Activated CD4-positive, alpha-beta T cell treated with anti-CD3 and anti-CD28 coated beads for 36 hours (primary cell): Measurements from ENCODE around the gene SLC16A12. TPM values are rescaled to one million over a fixed set of nuclear protein-coding genes. Genes with fewer than 3 reads are reported as not detected.

ENCODE experiments used
- ATAC-seq: fragments of 200-7000 bp; cut with Tn5 transposase; one replicate; pipeline ENCODE4 v1.10.0; 2021; ENCODE audit warnings: mild to moderate bottlenecking, moderate library complexity
- CTCF ChIA-PET: fragments of 350-600 bp; sonication (Branson Sonifier 250); formaldehyde crosslinking; loops from one replicate; lab custom pipeline; 2021; ENCODE audit warnings: antibody characterized with exemption; lab: Charles Lee
- POLR2A ChIA-PET: fragments of 350-600 bp; sonication (Branson Sonifier 250); formaldehyde crosslinking; loops from one replicate; lab custom pipeline; 2021; ENCODE audit warnings: antibody characterized with exemption, inconsistent platforms; lab: Charles Lee
- DNase-seq: peaks from one replicate; pipeline ENCODE4 v3.0.0-alpha.2; 2020
- H3K27ac Mint-ChIP-seq: one replicate; pipeline ENCODE4 v1.8.0; 2021; ENCODE audit warnings: mixed read lengths
- H3K27me3 Mint-ChIP-seq: one replicate; pipeline ENCODE4 v1.8.0; 2021; ENCODE audit warnings: mixed read lengths
- H3K36me3 Mint-ChIP-seq: one replicate; pipeline ENCODE4 v1.8.0; 2021; ENCODE audit warnings: low read depth, mixed read lengths
- H3K4me1 Mint-ChIP-seq: one replicate; pipeline ENCODE4 v1.8.0; 2021; ENCODE audit warnings: mixed read lengths
- H3K4me3 Mint-ChIP-seq: one replicate; pipeline ENCODE4 v1.8.0; 2021; ENCODE audit warnings: mild to moderate bottlenecking, moderate library complexity, mixed read lengths
- H3K9me3 Mint-ChIP-seq: one replicate; pipeline ENCODE4 v1.8.0; 2021; ENCODE audit warnings: low read depth, mixed read lengths
- intact Hi-C, 2 experiments: fragments of 100-400 bp; cut with DNase I in 1 of 2; cut with micrococcal nuclease in 1 of 2; formaldehyde crosslinking; loops; one replicate each; pipeline versions ENCODE4 v1.14.2 to v1.15.1; 2022 to 2024; cut with DNase I, micrococcal nuclease
- total RNA-seq, 2 experiments: library from RNA; stranded (reverse); gene quantifications; one replicate each; pipeline ENCODE4 v1.2.3, GENCODE V29; 2021

Gene SLC16A12
- total RNA-seq, 2 experiments from 2014 or later: not detected

- ChIA-PET CTCF (interaction anchor here (1.8 kb wide), 1 partner anchor 55 kb away, joined by 3 read pairs; no protein-coding TSS in a partner anchor), POLR2A (no interaction called here)
- Mint-ChIP-seq H3K4me3 (no peak overlapping the region), H3K4me1 (no peaks in the 10 kb centered on the region), H3K9me3 (no peaks in the 10 kb centered on the region), H3K27me3 (peaks cover 10% of the 10 kb centered on the region), H3K36me3 (no peaks in the 10 kb centered on the region), H3K27ac (no peak overlapping the region)
- DNase-seq (no peak), ATAC-seq (no peak)
- intact Hi-C loops: no loop called here
Measured at GRCh38 chr10:89478739-89479654, 56.4 kb downstream of the SLC16A12 start.

- Mint-ChIP-seq H3K27ac (no peak overlapping the region), H3K36me3 (no peaks in the 10 kb centered on the region), H3K9me3 (no peaks in the 10 kb centered on the region), H3K4me3 (no peak overlapping the region), H3K4me1 (no peaks in the 10 kb centered on the region), H3K27me3 (peaks cover 11% of the 10 kb centered on the region)
- intact Hi-C loops: no loop called here
- ATAC-seq (no peak), DNase-seq (no peak)
- POLR2A ChIA-PET: no interaction called here
- CTCF ChIA-PET: interaction anchor here (1.8 kb wide), 1 partner anchor 54 kb away, joined by 3 read pairs; no protein-coding TSS in a partner anchor
Measured at GRCh38 chr10:89478085-89478738, 57.2 kb downstream of the SLC16A12 start.

- no peaks in the 10 kb centered on the region for H3K9me3 Mint-ChIP-seq
- no peaks in the 10 kb centered on the region for H3K4me1 Mint-ChIP-seq
- H3K27me3 Mint-ChIP-seq: peaks cover 7% of the 10 kb centered on the region
- H3K27ac Mint-ChIP-seq: no peak overlapping the region
- H3K4me3 Mint-ChIP-seq: no peak overlapping the region
- DNase-seq (no peak), ATAC-seq (no peak)
- no peaks in the 10 kb centered on the region for H3K36me3 Mint-ChIP-seq
- POLR2A ChIA-PET: no interaction called here
- CTCF ChIA-PET: no interaction called here
- intact Hi-C loops: no loop called here
Measured at GRCh38 chr10:89476150-89476549, 59.2 kb downstream of the SLC16A12 start.

- POLR2A ChIA-PET: no interaction called here
- CTCF ChIA-PET: no interaction called here
- H3K4me3 Mint-ChIP-seq: no peak overlapping the region
- DNase-seq (no peak), ATAC-seq (no peak)
- intact Hi-C loops: no loop called here
- H3K27ac Mint-ChIP-seq: no peak overlapping the region
- no peaks in the 10 kb centered on the region for H3K36me3 Mint-ChIP-seq
- no peaks in the 10 kb centered on the region for H3K4me1 Mint-ChIP-seq
- peaks cover 6% of the 10 kb centered on the region for H3K27me3 Mint-ChIP-seq
- no peaks in the 10 kb centered on the region for H3K9me3 Mint-ChIP-seq
Measured at GRCh38 chr10:89475591-89475998, 59.8 kb downstream of the SLC16A12 start.

GRCh38 chr10:89475125-89475524 lies 60.3 kb downstream of the SLC16A12 start:
- H3K9me3 Mint-ChIP-seq: no peaks in the 10 kb centered on the region
- no peak overlapping the region for H3K27ac Mint-ChIP-seq
- intact Hi-C loops: no loop called here
- no peak for DNase-seq
- CTCF ChIA-PET: no interaction called here
- peaks cover 5% of the 10 kb centered on the region for H3K27me3 Mint-ChIP-seq
- no peaks in the 10 kb centered on the region for H3K4me1 Mint-ChIP-seq
- no peak for ATAC-seq
- POLR2A ChIA-PET: no interaction called here
- H3K4me3 Mint-ChIP-seq: no peak overlapping the region
- H3K36me3 Mint-ChIP-seq: no peaks in the 10 kb centered on the region

GRCh38 chr10:89474452-89474851 lies 60.9 kb downstream of the SLC16A12 start:
- no peak for ATAC-seq
- H3K4me1 Mint-ChIP-seq: no peaks in the 10 kb centered on the region
- peaks cover 5% of the 10 kb centered on the region for H3K27me3 Mint-ChIP-seq
- DNase-seq: no peak
- no peak overlapping the region for H3K27ac Mint-ChIP-seq
- H3K4me3 Mint-ChIP-seq: no peak overlapping the region
- H3K9me3 Mint-ChIP-seq: no peaks in the 10 kb centered on the region
- no peaks in the 10 kb centered on the region for H3K36me3 Mint-ChIP-seq
- CTCF ChIA-PET: no interaction called here
- intact Hi-C loops: no loop called here
- POLR2A ChIA-PET: no interaction called here

- Mint-ChIP-seq H3K27ac (no peak overlapping the region), H3K27me3 (peaks cover 4% of the 10 kb centered on the region), H3K4me1 (no peaks in the 10 kb centered on the region), H3K9me3 (no peaks in the 10 kb centered on the region), H3K36me3 (no peaks in the 10 kb centered on the region), H3K4me3 (no peak overlapping the region)
- CTCF ChIA-PET: no interaction called here
- intact Hi-C loops: no loop called here
- DNase-seq: no peak
- no peak for ATAC-seq
- POLR2A ChIA-PET: no interaction called here
Measured at GRCh38 chr10:89471110-89471809, 64.1 kb downstream of the SLC16A12 start.

GRCh38 chr10:89470628-89471027 lies 64.8 kb downstream of the SLC16A12 start:
- no peak overlapping the region for H3K4me3 Mint-ChIP-seq
- intact Hi-C loops: no loop called here
- ATAC-seq: no peak
- no peaks in the 10 kb centered on the region for H3K36me3 Mint-ChIP-seq
- no peak for DNase-seq
- CTCF ChIA-PET: no interaction called here
- POLR2A ChIA-PET: no interaction called here
- H3K9me3 Mint-ChIP-seq: no peaks in the 10 kb centered on the region
- H3K27ac Mint-ChIP-seq: no peak overlapping the region
- peaks cover 4% of the 10 kb centered on the region for H3K27me3 Mint-ChIP-seq
- H3K4me1 Mint-ChIP-seq: no peaks in the 10 kb centered on the region

GRCh38 chr10:89469517-89469916 lies 65.9 kb downstream of the SLC16A12 start:
- Mint-ChIP-seq H3K4me1 (no peaks in the 10 kb centered on the region), H3K36me3 (no peaks in the 10 kb centered on the region), H3K27me3 (peaks cover 4% of the 10 kb centered on the region), H3K27ac (no peak overlapping the region), H3K9me3 (no peaks in the 10 kb centered on the region), H3K4me3 (no peak overlapping the region)
- DNase-seq (no peak), ATAC-seq (no peak)
- CTCF ChIA-PET: interaction anchor here (0.7 kb wide), 1 partner anchor 657 kb away, joined by 3 read pairs; no protein-coding TSS in a partner anchor
- intact Hi-C loops: no loop called here
- POLR2A ChIA-PET: no interaction called here

- ChIA-PET CTCF (interaction anchor here (1.3 kb wide), 1 partner anchor 88 kb away, joined by 3 read pairs; no protein-coding TSS in a partner anchor), POLR2A (no interaction called here)
- Mint-ChIP-seq H3K27me3 (no peaks in the 10 kb centered on the region), H3K27ac (no peak overlapping the region), H3K9me3 (no peaks in the 10 kb centered on the region), H3K4me1 (no peaks in the 10 kb centered on the region), H3K4me3 (no peak overlapping the region), H3K36me3 (no peaks in the 10 kb centered on the region)
- no peak for DNase-seq
- ATAC-seq: no peak
- intact Hi-C loops: no loop called here
Measured at GRCh38 chr10:89468191-89468965, 67.0 kb downstream of the SLC16A12 start.

GRCh38 chr10:89466599-89467035 lies 68.8 kb downstream of the SLC16A12 start:
- intact Hi-C loops: no loop called here
- ATAC-seq: no peak
- DNase-seq: no peak
- Mint-ChIP-seq H3K4me1 (no peaks in the 10 kb centered on the region), H3K27ac (no peak overlapping the region), H3K36me3 (no peaks in the 10 kb centered on the region), H3K27me3 (no peaks in the 10 kb centered on the region), H3K4me3 (no peak overlapping the region), H3K9me3 (no peaks in the 10 kb centered on the region)
- ChIA-PET CTCF (interaction anchor here (1.2 to 1.3 kb wide), 2 partner anchors 48 to 153 kb away, joined by 3 read pairs; no protein-coding TSS in a partner anchor), POLR2A (no interaction called here)
